Measurements from ENCODE around the gene CARNS1.

DNA sequence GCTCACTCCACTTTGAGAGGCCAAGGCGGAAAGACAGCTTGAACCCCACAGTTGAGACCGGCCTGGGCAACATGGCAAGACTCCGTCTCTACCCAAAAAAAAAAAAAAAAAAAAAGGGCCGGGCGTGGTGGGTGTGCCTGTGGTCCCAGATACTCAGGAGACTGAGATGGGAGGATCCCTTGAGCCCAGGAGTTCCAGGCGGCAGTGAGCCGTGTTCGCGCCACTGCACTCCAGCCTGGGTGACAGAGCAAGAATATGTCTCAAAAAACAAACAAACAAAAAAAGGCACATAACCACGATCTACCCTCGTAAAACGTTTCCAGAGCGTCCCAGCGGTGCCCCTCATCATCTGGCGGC lies 24.6 kb upstream of the CARNS1 start:
- TF ChIP-seq CTCF (IDR thresholded peaks at IDR 0.05) (no peak), POLR2A (IDR thresholded peaks at IDR 0.05) (no peak)

All from esophagus squamous epithelium (tissue), 4 donors.